ENCODE measurements around the gene VN1R4.

DNA sequence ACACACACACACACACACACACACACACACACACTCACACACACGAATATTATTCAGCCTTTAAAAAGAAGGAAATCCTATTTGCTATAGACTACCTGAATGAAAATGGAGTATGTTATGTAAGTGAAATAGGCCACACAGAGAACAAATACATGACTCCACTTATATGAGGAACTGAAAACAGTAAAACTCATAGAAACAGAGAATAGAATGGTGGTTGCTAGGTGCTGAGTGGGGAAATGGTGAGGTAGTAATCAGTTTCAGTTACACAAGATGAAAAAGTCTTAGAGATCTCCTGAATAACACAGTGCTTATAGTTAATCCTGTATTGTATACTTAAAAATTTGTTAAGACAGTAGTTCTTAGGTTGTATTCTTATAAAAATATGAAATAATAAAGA is 21.0 kb downstream of the VN1R4 start:
- TF ChIP-seq, protein P1, sequence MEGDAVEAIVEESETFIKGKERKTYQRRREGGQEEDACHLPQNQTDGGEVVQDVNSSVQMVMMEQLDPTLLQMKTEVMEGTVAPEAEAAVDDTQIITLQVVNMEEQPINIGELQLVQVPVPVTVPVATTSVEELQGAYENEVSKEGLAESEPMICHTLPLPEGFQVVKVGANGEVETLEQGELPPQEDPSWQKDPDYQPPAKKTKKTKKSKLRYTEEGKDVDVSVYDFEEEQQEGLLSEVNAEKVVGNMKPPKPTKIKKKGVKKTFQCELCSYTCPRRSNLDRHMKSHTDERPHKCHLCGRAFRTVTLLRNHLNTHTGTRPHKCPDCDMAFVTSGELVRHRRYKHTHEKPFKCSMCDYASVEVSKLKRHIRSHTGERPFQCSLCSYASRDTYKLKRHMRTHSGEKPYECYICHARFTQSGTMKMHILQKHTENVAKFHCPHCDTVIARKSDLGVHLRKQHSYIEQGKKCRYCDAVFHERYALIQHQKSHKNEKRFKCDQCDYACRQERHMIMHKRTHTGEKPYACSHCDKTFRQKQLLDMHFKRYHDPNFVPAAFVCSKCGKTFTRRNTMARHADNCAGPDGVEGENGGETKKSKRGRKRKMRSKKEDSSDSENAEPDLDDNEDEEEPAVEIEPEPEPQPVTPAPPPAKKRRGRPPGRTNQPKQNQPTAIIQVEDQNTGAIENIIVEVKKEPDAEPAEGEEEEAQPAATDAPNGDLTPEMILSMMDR (IDR thresholded peaks at IDR 0.05), result no peak
- no peak for TF ChIP-seq ZFX (IDR thresholded peaks at IDR 0.05; ENCODE audit: borderline replicate concordance)
